ENCODE data around the gene SIVA1.

The SIVA1 gene

GRCh38 chr14:104776961-104777807 lies 24.2 kb downstream of the SIVA1 start:
- ChIA-PET CTCF (interaction anchor here (0.8 to 1.6 kb wide), 3 partner anchors 9 to 10 kb away, joined by 3 to 5 read pairs (median 4); no protein-coding TSS in a partner anchor), POLR2A (no interaction called here)
- Histone ChIP-seq H3K9me3 (ENCODE audit: control extremely low read depth in 1 of 5, control insufficient read depth in 4 of 5, insufficient read depth in 2 of 5, low read depth in 1 of 5, low read length in 4 of 5) (no peaks in the 10 kb centered on the region), H3K27me3 (replicated peaks in 2 of 5; ENCODE audit: control insufficient read depth in 4 of 5, insufficient read depth in 5 of 5, low read length in 4 of 5) (no peaks in the 10 kb centered on the region), H3K4me3 (ENCODE audit: control insufficient read depth in 1 of 7, extremely low read depth in 1 of 7, insufficient read depth in 4 of 7, low read depth in 2 of 7, low read length in 6 of 7) (no peak overlapping the region), H3K27ac (ENCODE audit: insufficient read depth in 1 of 2, low read depth in 1 of 2, low read length in 2 of 2, poor library complexity in 1 of 2, severe bottlenecking in 2 of 2) (no peak overlapping the region), H3K4me1 (ENCODE audit: control extremely low read depth in 1 of 4, control insufficient read depth in 4 of 4, insufficient read depth in 4 of 4, low read length in 3 of 4) (peaks cover 0 to 2% (median 0%) of the 10 kb centered on the region in 4 experiments), H3K36me3 (ENCODE audit: control insufficient read depth in 4 of 4, insufficient read depth in 4 of 4, low read length in 3 of 4) (peaks cover 3 to 68% (median 45%) of the 10 kb centered on the region in 4 experiments)
- DNase-seq: no peak
- WGBS (ENCODE audit: insufficient coverage): 90% methylated on average over 14 of the region's 16 CpGs

- H3K36me3 ChIP-seq (ENCODE audit: control insufficient read depth in 4 of 4, insufficient read depth in 4 of 4, low read length in 3 of 4): peaks cover 3 to 66% (median 42%) of the 10 kb centered on the region in 4 experiments
These were observed 24.9 kb downstream of the SIVA1 start for GRCh38 chr14:104777808-104778249.

GRCh38 chr14:104778694-104779331 lies 25.9 kb downstream of the SIVA1 start:
- Histone ChIP-seq H3K27me3 (replicated peaks in 2 of 5; ENCODE audit: control insufficient read depth in 4 of 5, insufficient read depth in 5 of 5, low read length in 4 of 5) (no peaks in the 10 kb centered on the region), H3K27ac (ENCODE audit: insufficient read depth in 1 of 2, low read depth in 1 of 2, low read length in 2 of 2, poor library complexity in 1 of 2, severe bottlenecking in 2 of 2) (no peak overlapping the region), H3K36me3 (ENCODE audit: control insufficient read depth in 4 of 4, insufficient read depth in 4 of 4, low read length in 3 of 4) (peaks cover 3 to 59% (median 39%) of the 10 kb centered on the region in 4 experiments), H3K4me3 (ENCODE audit: control insufficient read depth in 1 of 7, extremely low read depth in 1 of 7, insufficient read depth in 4 of 7, low read depth in 2 of 7, low read length in 6 of 7) (no peak overlapping the region), H3K4me1 (ENCODE audit: control extremely low read depth in 1 of 4, control insufficient read depth in 4 of 4, insufficient read depth in 4 of 4, low read length in 3 of 4) (peaks cover 0 to 2% (median 0%) of the 10 kb centered on the region in 4 experiments), H3K9me3 (ENCODE audit: control extremely low read depth in 1 of 5, control insufficient read depth in 4 of 5, insufficient read depth in 2 of 5, low read depth in 1 of 5, low read length in 4 of 5) (no peaks in the 10 kb centered on the region)
- CTCF ChIA-PET: interaction anchor here (1.5 to 1.6 kb wide), 2 partner anchors 8 to 10 kb away, joined by 4 to 5 read pairs; no protein-coding TSS in a partner anchor
- no peak for DNase-seq
- WGBS (ENCODE audit: insufficient coverage): 93% methylated on average over 14 of the region's 15 CpGs
- POLR2A ChIA-PET: no interaction called here

More at GRCh38 chr14:104777808-104778249, 24.9 kb downstream of the SIVA1 start:
- H3K4me3 ChIP-seq (ENCODE audit: control insufficient read depth in 1 of 7, extremely low read depth in 1 of 7, insufficient read depth in 4 of 7, low read depth in 2 of 7, low read length in 6 of 7): no peak overlapping the region
- 95% methylated on average over 13 of the region's 15 CpGs for WGBS (ENCODE audit: insufficient coverage)
- no peaks in the 10 kb centered on the region for H3K9me3 ChIP-seq (ENCODE audit: control extremely low read depth in 1 of 5, control insufficient read depth in 4 of 5, insufficient read depth in 2 of 5, low read depth in 1 of 5, low read length in 4 of 5)
- H3K27ac ChIP-seq (ENCODE audit: insufficient read depth in 1 of 2, low read depth in 1 of 2, low read length in 2 of 2, poor library complexity in 1 of 2, severe bottlenecking in 2 of 2): no peak overlapping the region
- H3K4me1 ChIP-seq (ENCODE audit: control extremely low read depth in 1 of 4, control insufficient read depth in 4 of 4, insufficient read depth in 4 of 4, low read length in 3 of 4): peaks cover 0 to 2% (median 0%) of the 10 kb centered on the region in 4 experiments
- CTCF ChIA-PET: interaction anchor here (1.5 to 1.6 kb wide), 2 partner anchors 9 kb away, joined by 4 to 5 read pairs; no protein-coding TSS in a partner anchor
- H3K27me3 ChIP-seq (replicated peaks in 2 of 5; ENCODE audit: control insufficient read depth in 4 of 5, insufficient read depth in 5 of 5, low read length in 4 of 5): no peaks in the 10 kb centered on the region
- DNase-seq: no peak
- POLR2A ChIA-PET: no interaction called here

GRCh38 chr14:104779776-104780512 lies 27.0 kb downstream of the SIVA1 start:
- Histone ChIP-seq H3K4me3 (ENCODE audit: control insufficient read depth in 1 of 7, extremely low read depth in 1 of 7, insufficient read depth in 4 of 7, low read depth in 2 of 7, low read length in 6 of 7) (no peak overlapping the region), H3K36me3 (ENCODE audit: control insufficient read depth in 4 of 4, insufficient read depth in 4 of 4, low read length in 3 of 4) (peaks cover 3 to 54% (median 35%) of the 10 kb centered on the region in 4 experiments), H3K27me3 (replicated peaks in 2 of 5; ENCODE audit: control insufficient read depth in 4 of 5, insufficient read depth in 5 of 5, low read length in 4 of 5) (no peaks in the 10 kb centered on the region), H3K9me3 (ENCODE audit: control extremely low read depth in 1 of 5, control insufficient read depth in 4 of 5, insufficient read depth in 2 of 5, low read depth in 1 of 5, low read length in 4 of 5) (no peaks in the 10 kb centered on the region), H3K27ac (ENCODE audit: insufficient read depth in 1 of 2, low read depth in 1 of 2, low read length in 2 of 2, poor library complexity in 1 of 2, severe bottlenecking in 2 of 2) (no peak overlapping the region), H3K4me1 (ENCODE audit: control extremely low read depth in 1 of 4, control insufficient read depth in 4 of 4, insufficient read depth in 4 of 4, low read length in 3 of 4) (peaks cover 0 to 10% (median 1%) of the 10 kb centered on the region in 4 experiments)
- DNase-seq: no peak
- 94% methylated on average over 29 of the region's 32 CpGs for WGBS (ENCODE audit: insufficient coverage)
- POLR2A ChIA-PET: no interaction called here
- CTCF ChIA-PET: interaction anchor here (1.1 to 4.0 kb wide), 3 partner anchors 10 to 14 kb away, joined by 3 to 23 read pairs (median 4); no protein-coding TSS in a partner anchor

GRCh38 chr14:104780513-104781030 lies 27.6 kb downstream of the SIVA1 start:
- Histone ChIP-seq H3K36me3 (ENCODE audit: control insufficient read depth in 4 of 4, insufficient read depth in 4 of 4, low read length in 3 of 4) (peaks cover 0 to 54% (median 29%) of the 10 kb centered on the region in 4 experiments), H3K9me3 (ENCODE audit: control extremely low read depth in 1 of 5, control insufficient read depth in 4 of 5, insufficient read depth in 2 of 5, low read depth in 1 of 5, low read length in 4 of 5) (no peaks in the 10 kb centered on the region), H3K27ac (ENCODE audit: insufficient read depth in 1 of 2, low read depth in 1 of 2, low read length in 2 of 2, poor library complexity in 1 of 2, severe bottlenecking in 2 of 2) (no peak overlapping the region), H3K4me3 (ENCODE audit: control insufficient read depth in 1 of 7, extremely low read depth in 1 of 7, insufficient read depth in 4 of 7, low read depth in 2 of 7, low read length in 6 of 7) (no peak overlapping the region), H3K4me1 (ENCODE audit: control extremely low read depth in 1 of 4, control insufficient read depth in 4 of 4, insufficient read depth in 4 of 4, low read length in 3 of 4) (peaks cover 0 to 15% (median 1%) of the 10 kb centered on the region in 4 experiments), H3K27me3 (replicated peaks in 2 of 5; ENCODE audit: control insufficient read depth in 4 of 5, insufficient read depth in 5 of 5, low read length in 4 of 5) (no peaks in the 10 kb centered on the region)
- ChIA-PET POLR2A (no interaction called here), CTCF (interaction anchor here (1.0 to 4.0 kb wide), 4 partner anchors 10 to 14 kb away, joined by 3 to 23 read pairs (median 4); no protein-coding TSS in a partner anchor)
- WGBS (ENCODE audit: insufficient coverage): 97% methylated on average over 20 of the region's 24 CpGs
- no peak for DNase-seq

- ChIA-PET POLR2A (no interaction called here), CTCF (interaction anchor here (1.0 to 4.0 kb wide), 3 partner anchors 11 to 14 kb away, joined by 3 to 23 read pairs (median 4); no protein-coding TSS in a partner anchor)
These were observed 28.5 kb downstream of the SIVA1 start for GRCh38 chr14:104781271-104782077.

More at GRCh38 chr14:104781271-104782077, 28.5 kb downstream of the SIVA1 start:
- Histone ChIP-seq H3K9me3 (ENCODE audit: control extremely low read depth in 1 of 5, control insufficient read depth in 4 of 5, insufficient read depth in 2 of 5, low read depth in 1 of 5, low read length in 4 of 5) (no peaks in the 10 kb centered on the region), H3K27me3 (replicated peaks in 2 of 5; ENCODE audit: control insufficient read depth in 4 of 5, insufficient read depth in 5 of 5, low read length in 4 of 5) (no peaks in the 10 kb centered on the region), H3K27ac (ENCODE audit: insufficient read depth in 1 of 2, low read depth in 1 of 2, low read length in 2 of 2, poor library complexity in 1 of 2, severe bottlenecking in 2 of 2) (no peak overlapping the region), H3K4me3 (ENCODE audit: control insufficient read depth in 1 of 7, extremely low read depth in 1 of 7, insufficient read depth in 4 of 7, low read depth in 2 of 7, low read length in 6 of 7) (no peak overlapping the region), H3K4me1 (ENCODE audit: control extremely low read depth in 1 of 4, control insufficient read depth in 4 of 4, insufficient read depth in 4 of 4, low read length in 3 of 4) (peaks cover 0 to 24% (median 8%) of the 10 kb centered on the region in 4 experiments), H3K36me3 (ENCODE audit: control insufficient read depth in 4 of 4, insufficient read depth in 4 of 4, low read length in 3 of 4) (peaks cover 0 to 48% (median 24%) of the 10 kb centered on the region in 4 experiments)
- 96% methylated on average over 13 of the region's 20 CpGs for WGBS (ENCODE audit: insufficient coverage)
- no peak for DNase-seq

Measured in common myeloid progenitor, CD34-positive (primary cell).